Upper lobe of left lung (tissue), 6 donors: ENCODE measurements around the gene CBFA2T3. TPM values are rescaled to one million over a fixed set of nuclear protein-coding genes. Genes with fewer than 3 reads are reported as not detected.

Source experiments
- ATAC-seq, 2 donors: fragments of 200-7000 bp; cut with Tn5 transposase; one replicate each; pipeline ENCODE4 v1.9.1; 2022; ENCODE audit warnings: mild to moderate bottlenecking in 2 of 2, moderate library complexity in 2 of 2; ENCODE audit not compliant: low FRiP score in 2 of 2
- DNase-seq, 2 donors: peaks; one replicate each; pipeline ENCODE4 v3.0.0-alpha.2; 2019 to 2020
- H3K27ac ChIP-seq, 4 donors: fragments of 200-600 bp; sonication (generic); one replicate each; pipeline ENCODE4 v1.5.1; 2016 to 2019
- H3K27me3 ChIP-seq, 4 donors: fragments of 200-600 bp; sonication (generic); one replicate each; pipeline ENCODE4 v1.5.1; 2017 to 2019
- H3K36me3 ChIP-seq, 4 donors: fragments of 200-600 bp; sonication (generic); one replicate each; pipeline ENCODE4 v1.5.1; 2016 to 2019
- H3K4me1 ChIP-seq, 4 donors: fragments of 200-600 bp; sonication (generic); one replicate each; pipeline ENCODE4 v1.5.1; 2018 to 2019
- H3K4me3 ChIP-seq, 4 donors: fragments of 200-600 bp; sonication (generic); one replicate each; pipeline ENCODE4 v1.5.1; 2017 to 2019; ENCODE audit warnings: mild to moderate bottlenecking in 2 of 4, moderate library complexity in 1 of 4
- H3K9me3 ChIP-seq, 4 donors: fragments of 200-600 bp; sonication (generic); one replicate each; pipeline ENCODE4 v1.5.1; 2018 to 2019
- EP300 ChIP-seq, 4 donors: sonication (generic); formaldehyde crosslinking; IDR thresholded peaks; one replicate each; pipeline ENCODE4 v1.5.1; 2017; ENCODE audit warnings: antibody characterized with exemption in 4 of 4, control low read depth in 2 of 4
- POLR2A ChIP-seq, 4 donors: fragments of 450-650 bp; IDR thresholded peaks; one replicate each; pipeline ENCODE4 v1.5.1; 2016 to 2017; ENCODE audit warnings: antibody characterized with exemption in 4 of 4, mild to moderate bottlenecking in 2 of 4
- POLR2AphosphoS5 ChIP-seq, 2 donors: sonication (generic); formaldehyde crosslinking; IDR thresholded peaks; one replicate each; pipeline ENCODE4 v1.5.1; 2017; ENCODE audit warnings: antibody characterized with exemption in 2 of 2
- WGBS, 2 donors: methylation state at CpG; one replicate each; pipeline ENCODE4 v1.1.5; 2017 to 2018; 5-methylcytosine and 5-hydroxymethylcytosine counted together
- total RNA-seq, 6 donors: library from RNA; depleted of rRNA in 4 of 6; stranded (reverse); fragments of >200 nt in 4 of 6; gene quantifications; one replicate each; pipeline versions ENCODE4 v1.1.0 to v1.2.1, GENCODE V29; 2016 to 2021
- TF ChIP-seq, protein P1 (sequence below), 6 experiments: fragments of 450-650 bp in 4 of 6; fragments of 200-600 bp in 2 of 6; sonication (generic) in 2 of 6; IDR thresholded peaks; one replicate each; pipeline ENCODE4 v1.5.1; 2016 to 2019; ENCODE audit warnings: antibody characterized with exemption in 6 of 6
- donor health status: DM: no; HTN: no; CAD: no; lungs with moderate emphysema.
- donor health status: DM: no; HTN: yes; CAD: no; lungs with severe emphysema.

CBFA2T3 gene
- total RNA-seq, 6 donors from 2014 or later = 2.7 to 33.5 (median 15.2) TPM

GRCh38 chr16:88911136-88911945 lies 65.7 kb downstream of the CBFA2T3 start:
- DNase-seq (peak in 1 of 2 donors; percentile 73), ATAC-seq (no peak)
- H3K36me3 ChIP-seq = no peaks in the 10 kb centered on the region
- H3K4me1 ChIP-seq = peaks cover 0 to 15% (median 12%) of the 10 kb centered on the region in 4 donors
- no peaks in the 10 kb centered on the region for H3K27me3 ChIP-seq
- no peak overlapping the region for H3K4me3 ChIP-seq
- TF ChIP-seq EP300 (IDR thresholded peaks at IDR 0.05) (no peak), POLR2AphosphoS5 (IDR thresholded peaks at IDR 0.05) (peak in 1 of 2 donors; percentile 41), POLR2A (IDR thresholded peaks at IDR 0.05) (no peak)
- TF ChIP-seq, protein P1, sequence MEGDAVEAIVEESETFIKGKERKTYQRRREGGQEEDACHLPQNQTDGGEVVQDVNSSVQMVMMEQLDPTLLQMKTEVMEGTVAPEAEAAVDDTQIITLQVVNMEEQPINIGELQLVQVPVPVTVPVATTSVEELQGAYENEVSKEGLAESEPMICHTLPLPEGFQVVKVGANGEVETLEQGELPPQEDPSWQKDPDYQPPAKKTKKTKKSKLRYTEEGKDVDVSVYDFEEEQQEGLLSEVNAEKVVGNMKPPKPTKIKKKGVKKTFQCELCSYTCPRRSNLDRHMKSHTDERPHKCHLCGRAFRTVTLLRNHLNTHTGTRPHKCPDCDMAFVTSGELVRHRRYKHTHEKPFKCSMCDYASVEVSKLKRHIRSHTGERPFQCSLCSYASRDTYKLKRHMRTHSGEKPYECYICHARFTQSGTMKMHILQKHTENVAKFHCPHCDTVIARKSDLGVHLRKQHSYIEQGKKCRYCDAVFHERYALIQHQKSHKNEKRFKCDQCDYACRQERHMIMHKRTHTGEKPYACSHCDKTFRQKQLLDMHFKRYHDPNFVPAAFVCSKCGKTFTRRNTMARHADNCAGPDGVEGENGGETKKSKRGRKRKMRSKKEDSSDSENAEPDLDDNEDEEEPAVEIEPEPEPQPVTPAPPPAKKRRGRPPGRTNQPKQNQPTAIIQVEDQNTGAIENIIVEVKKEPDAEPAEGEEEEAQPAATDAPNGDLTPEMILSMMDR (IDR thresholded peaks at IDR 0.05) = no peak
- WGBS, 2 donors = 68 to 74% methylated on average over 28 to 35 of the region's 36 CpGs
- peak overlapping the region in 2 of 4 donors; percentile 51 to 54 for H3K27ac ChIP-seq
- no peaks in the 10 kb centered on the region for H3K9me3 ChIP-seq

- H3K4me1 ChIP-seq = peaks cover 0 to 15% (median 12%) of the 10 kb centered on the region in 4 donors
- TF ChIP-seq POLR2AphosphoS5 (IDR thresholded peaks at IDR 0.05) (no peak), EP300 (IDR thresholded peaks at IDR 0.05) (no peak), POLR2A (IDR thresholded peaks at IDR 0.05) (no peak)
- TF ChIP-seq, protein P1 (IDR thresholded peaks at IDR 0.05) = no peak
- WGBS, 2 donors = 56 to 62% methylated on average over 13 to 25 of the region's 26 CpGs
- no peaks in the 10 kb centered on the region for H3K36me3 ChIP-seq
- H3K27ac ChIP-seq = peak overlapping the region in 3 of 4 donors; percentile 25 to 54 (median 51)
- H3K27me3 ChIP-seq = no peaks in the 10 kb centered on the region
- H3K9me3 ChIP-seq = no peaks in the 10 kb centered on the region
- ATAC-seq (no peak), DNase-seq (peak in 1 of 2 donors; percentile 61)
- H3K4me3 ChIP-seq = no peak overlapping the region
Observed at GRCh38 chr16:88910284-88911135, 66.5 kb downstream of the CBFA2T3 start.

GRCh38 chr16:88909431-88910210 lies 67.4 kb downstream of the CBFA2T3 start:
- Histone ChIP-seq H3K27ac (peak overlapping the region in 2 of 4 donors; percentile 25 to 54), H3K4me3 (no peak overlapping the region), H3K9me3 (no peaks in the 10 kb centered on the region), H3K36me3 (no peaks in the 10 kb centered on the region), H3K27me3 (no peaks in the 10 kb centered on the region), H3K4me1 (peaks cover 3 to 15% (median 12%) of the 10 kb centered on the region in 4 donors)
- 76 to 80% methylated on average over 28 to 43 of the region's 44 CpGs for WGBS, 2 donors
- no peak for ATAC-seq
- peak in 1 of 2 donors; percentile 29 for TF ChIP-seq POLR2AphosphoS5 (IDR thresholded peaks at IDR 0.05)
- TF ChIP-seq POLR2A (IDR thresholded peaks at IDR 0.05) = no peak
- DNase-seq = peak in 1 of 2 donors; percentile 82

GRCh38 chr16:88908307-88908706 lies 68.7 kb downstream of the CBFA2T3 start:
- WGBS, 2 donors = 80 to 83% methylated on average over 17 of the region's 17 CpGs
- peaks cover 3 to 14% (median 11%) of the 10 kb centered on the region in 4 donors for H3K4me1 ChIP-seq

DNA sequence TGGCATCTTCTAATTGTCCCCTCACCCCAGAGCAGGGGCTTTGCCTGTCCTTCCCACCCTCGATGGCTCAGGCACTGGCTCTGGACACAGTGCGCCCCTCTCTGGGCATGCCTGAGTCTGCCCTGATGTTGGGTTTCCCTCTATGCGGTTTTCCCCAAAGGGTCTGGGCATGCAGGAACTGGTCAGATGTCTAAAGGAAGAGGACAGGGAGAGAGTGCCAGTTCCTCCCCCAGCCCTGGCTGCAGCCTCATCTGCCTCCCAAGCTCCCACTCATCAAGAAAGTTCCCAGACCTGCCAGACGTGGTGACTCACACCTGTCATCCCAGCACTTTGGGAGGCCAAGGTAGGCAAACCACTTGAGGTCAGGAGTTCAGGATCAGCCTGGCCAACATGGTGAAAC lies 69.2 kb downstream of the CBFA2T3 start:
- no peak for ATAC-seq
- peak overlapping the region; percentile 23 to 64 (median 27) for H3K27ac ChIP-seq

More at GRCh38 chr16:88908307-88908706, 68.7 kb downstream of the CBFA2T3 start:
- Histone ChIP-seq H3K4me3 (no peak overlapping the region), H3K9me3 (no peaks in the 10 kb centered on the region), H3K36me3 (no peaks in the 10 kb centered on the region), H3K27me3 (no peaks in the 10 kb centered on the region), H3K27ac (peak overlapping the region in 3 of 4 donors; percentile 17 to 54 (median 30))
- DNase-seq = peak in 1 of 2 donors; percentile 57
- ATAC-seq = no peak
- peak in 1 of 4 donors; percentile 51 for TF ChIP-seq EP300 (IDR thresholded peaks at IDR 0.05)
- TF ChIP-seq POLR2AphosphoS5 (IDR thresholded peaks at IDR 0.05) = no peak

More for the DNA sequence above, 69.2 kb downstream of the CBFA2T3 start:
- Histone ChIP-seq H3K4me1 (peaks cover 3 to 14% (median 11%) of the 10 kb centered on the region in 4 donors), H3K9me3 (no peaks in the 10 kb centered on the region), H3K4me3 (no peak overlapping the region), H3K36me3 (no peaks in the 10 kb centered on the region), H3K27me3 (no peaks in the 10 kb centered on the region)
- TF ChIP-seq EP300 (IDR thresholded peaks at IDR 0.05) = no peak
- TF ChIP-seq, protein P1 (IDR thresholded peaks at IDR 0.05) = no peak
- no peak for DNase-seq
- WGBS, 2 donors = 72 to 80% methylated on average over 3 to 4 of the region's 4 CpGs
